Activated effector memory CD4-positive, alpha-beta T cell treated with Interleukin-2 at 50 U/mL for 16 hours (primary cell): Measurements from ENCODE around the gene SCGB1D1.

Source experiments
- DNase-seq: peaks from one replicate; pipeline ENCODE4 v3.0.0-alpha.2; 2020

SCGB1D1 gene

DNA sequence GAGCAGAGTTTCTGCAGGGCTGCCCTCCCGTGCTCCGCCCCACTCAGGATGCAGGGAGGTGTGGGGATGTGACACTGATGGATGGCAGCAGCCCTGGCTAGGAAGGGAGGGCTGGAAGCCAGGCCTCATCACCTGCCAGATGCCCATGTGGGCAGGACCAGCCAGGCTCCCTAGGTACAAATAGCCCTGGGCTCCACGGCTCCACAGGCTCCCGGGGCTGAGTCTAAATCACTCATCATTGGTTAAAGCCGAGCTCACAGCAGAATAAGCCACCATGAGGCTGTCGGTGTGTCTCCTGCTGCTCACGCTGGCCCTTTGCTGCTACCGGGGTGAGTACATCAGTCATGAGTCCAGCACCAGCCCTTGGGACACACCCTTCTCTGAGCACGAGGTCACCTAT lies at the start of gene SCGB1D1:
SCGB1D1 (plus strand) TSS at position 206 of the 400 bp plus-strand sequence; CDS start at position 275, 69 bp downstream.
- no peak for DNase-seq

DNA sequence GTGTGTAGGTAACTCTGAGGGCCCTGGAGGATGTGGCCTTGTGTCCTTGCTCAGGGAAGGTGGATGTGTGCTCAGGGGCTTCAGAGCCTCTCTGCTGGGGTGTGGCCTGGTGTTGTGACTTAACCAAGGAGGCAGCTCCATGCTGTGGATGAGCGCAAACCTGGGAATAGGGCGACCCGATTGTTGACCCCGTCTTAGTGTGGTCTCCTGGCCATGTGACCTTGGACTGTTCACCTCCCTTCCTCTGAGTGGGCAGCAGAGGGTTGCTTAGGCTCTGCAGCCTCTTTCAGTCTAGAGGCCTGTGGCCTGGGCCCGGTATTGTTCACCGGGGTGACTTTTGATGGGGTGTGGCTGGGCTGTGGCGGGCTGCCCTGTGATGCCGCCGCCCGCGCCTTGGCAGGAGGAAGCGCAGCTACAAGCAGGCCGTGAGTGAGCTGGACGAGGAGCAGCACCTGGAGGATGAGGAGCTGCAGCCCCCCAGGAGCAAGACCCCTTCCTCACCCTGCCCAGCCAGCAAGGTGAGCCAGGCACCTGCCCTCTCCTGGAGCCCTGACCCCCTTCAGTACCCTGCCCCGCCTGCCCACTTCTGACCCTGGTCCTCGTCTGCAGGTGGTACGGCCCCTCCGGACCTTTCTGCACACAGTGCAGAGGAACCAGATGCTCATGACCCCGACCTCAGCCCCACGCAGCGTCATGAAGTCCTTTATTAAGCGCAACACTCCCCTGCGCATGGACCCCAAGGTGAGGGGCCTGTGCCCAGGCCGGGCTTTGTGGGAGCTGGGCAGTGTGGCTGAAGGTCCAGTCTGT lies 49.5 kb upstream of the SCGB1D1 start:
- DNase-seq: no peak

DNA sequence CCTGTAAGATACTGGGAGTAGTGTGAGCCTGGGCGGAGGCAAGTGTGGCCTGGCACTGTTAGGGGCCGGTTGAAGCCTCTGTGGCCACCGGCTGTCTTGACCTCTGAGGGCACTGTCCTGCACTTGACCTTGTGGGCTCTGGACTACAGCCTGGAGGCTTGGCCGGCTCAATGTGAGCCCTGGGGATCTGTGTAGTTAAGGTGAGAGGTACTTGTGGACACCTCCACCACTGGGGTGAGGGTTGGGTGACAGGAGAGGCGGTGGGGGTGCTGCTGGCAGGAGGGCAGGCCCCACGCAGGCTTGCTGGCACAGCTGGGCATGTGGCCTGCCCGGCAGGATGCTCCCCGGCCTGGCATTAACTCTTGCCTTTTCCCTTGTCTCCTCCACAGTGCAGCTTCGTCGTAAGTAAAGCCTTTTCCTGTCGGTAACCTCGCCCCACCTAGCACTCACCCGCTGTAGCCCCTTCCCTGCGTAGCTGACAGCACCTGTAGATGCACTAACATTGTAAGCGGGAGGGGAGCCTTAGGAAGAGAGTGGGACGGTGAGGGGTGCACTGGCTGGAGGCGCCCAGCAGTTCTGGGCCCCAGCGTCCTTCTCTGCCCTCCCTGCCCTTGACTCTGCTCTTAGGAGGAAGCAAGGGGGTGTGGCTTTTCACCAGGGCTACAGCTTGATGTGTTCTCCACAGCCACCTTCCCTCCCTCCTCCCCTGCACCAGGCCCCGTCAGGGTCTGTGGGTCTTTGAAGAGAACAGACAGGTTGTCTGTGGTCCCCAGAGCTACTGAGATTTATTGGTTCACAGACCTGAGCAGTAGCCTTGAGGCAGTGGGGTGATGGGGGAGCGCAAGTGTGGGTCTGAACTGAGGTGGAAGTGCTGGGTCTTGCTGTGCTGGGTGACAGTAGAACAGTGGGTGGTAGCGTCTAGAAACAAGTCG lies 48.6 kb upstream of the SCGB1D1 start:
- DNase-seq: no peak

- no peak for DNase-seq
These were observed 48.0 kb upstream of the SCGB1D1 start for GRCh38 chr11:62142043-62142375.

DNA sequence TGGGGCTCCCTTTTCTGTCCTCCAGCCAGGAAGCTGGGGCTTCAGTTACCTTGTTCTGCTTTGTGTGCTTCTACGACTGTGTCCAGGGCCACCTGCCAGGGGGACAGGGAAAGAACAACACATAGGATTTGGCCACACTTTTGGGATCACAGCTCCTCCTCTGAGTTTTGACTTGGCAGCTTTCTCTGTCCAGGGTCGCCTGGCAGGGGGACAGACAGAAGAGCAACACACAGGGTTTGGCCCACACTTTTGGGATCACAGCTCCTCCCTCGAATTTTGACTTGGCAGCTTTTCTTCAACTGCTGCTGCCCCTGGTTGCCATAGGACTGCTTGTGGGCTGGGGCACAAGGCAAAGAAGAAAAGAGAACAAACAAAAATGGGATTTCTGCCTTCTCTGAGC lies 47.1 kb upstream of the SCGB1D1 start:
- no peak for DNase-seq

- no peak for DNase-seq
These were observed 46.3 kb upstream of the SCGB1D1 start for GRCh38 chr11:62143727-62144126.

DNA sequence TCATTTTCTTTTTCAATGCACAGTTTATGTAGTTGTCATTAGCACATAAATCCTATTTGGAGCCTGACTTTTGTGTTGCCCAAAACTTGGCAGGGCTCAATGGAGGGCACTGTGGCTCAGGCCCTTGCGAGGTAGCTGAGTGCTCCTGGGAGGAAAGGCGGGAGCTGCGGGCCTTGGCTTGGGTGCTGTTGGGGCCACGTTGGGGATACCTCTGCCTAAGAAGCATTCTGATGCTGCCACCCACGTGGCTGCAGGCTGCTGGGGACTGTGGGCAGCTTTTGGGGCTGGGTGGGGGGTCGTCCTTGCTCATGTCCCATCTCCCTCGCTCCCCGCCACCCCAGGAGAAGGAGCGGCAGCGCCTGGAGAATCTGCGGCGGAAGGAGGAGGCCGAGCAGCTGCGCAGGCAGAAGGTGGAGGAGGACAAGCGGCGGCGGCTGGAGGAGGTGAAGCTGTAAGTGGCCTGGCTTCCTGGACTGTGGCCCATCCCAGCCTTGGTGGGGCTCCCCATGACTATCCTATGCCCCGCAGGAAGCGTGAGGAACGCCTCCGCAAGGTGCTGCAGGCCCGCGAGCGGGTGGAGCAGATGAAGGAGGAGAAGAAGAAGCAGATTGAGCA lies 45.3 kb upstream of the SCGB1D1 start:
- no peak for DNase-seq

- DNase-seq: no peak
These were observed 44.6 kb upstream of the SCGB1D1 start for GRCh38 chr11:62145261-62145871.

GRCh38 chr11:62146476-62147200 lies 43.4 kb upstream of the SCGB1D1 start:
- DNase-seq: no peak

- DNase-seq: no peak
These were observed 42.5 kb upstream of the SCGB1D1 start for GRCh38 chr11:62147545-62147944.

GRCh38 chr11:62148271-62148980 lies 41.6 kb upstream of the SCGB1D1 start:
- DNase-seq: no peak

DNA sequence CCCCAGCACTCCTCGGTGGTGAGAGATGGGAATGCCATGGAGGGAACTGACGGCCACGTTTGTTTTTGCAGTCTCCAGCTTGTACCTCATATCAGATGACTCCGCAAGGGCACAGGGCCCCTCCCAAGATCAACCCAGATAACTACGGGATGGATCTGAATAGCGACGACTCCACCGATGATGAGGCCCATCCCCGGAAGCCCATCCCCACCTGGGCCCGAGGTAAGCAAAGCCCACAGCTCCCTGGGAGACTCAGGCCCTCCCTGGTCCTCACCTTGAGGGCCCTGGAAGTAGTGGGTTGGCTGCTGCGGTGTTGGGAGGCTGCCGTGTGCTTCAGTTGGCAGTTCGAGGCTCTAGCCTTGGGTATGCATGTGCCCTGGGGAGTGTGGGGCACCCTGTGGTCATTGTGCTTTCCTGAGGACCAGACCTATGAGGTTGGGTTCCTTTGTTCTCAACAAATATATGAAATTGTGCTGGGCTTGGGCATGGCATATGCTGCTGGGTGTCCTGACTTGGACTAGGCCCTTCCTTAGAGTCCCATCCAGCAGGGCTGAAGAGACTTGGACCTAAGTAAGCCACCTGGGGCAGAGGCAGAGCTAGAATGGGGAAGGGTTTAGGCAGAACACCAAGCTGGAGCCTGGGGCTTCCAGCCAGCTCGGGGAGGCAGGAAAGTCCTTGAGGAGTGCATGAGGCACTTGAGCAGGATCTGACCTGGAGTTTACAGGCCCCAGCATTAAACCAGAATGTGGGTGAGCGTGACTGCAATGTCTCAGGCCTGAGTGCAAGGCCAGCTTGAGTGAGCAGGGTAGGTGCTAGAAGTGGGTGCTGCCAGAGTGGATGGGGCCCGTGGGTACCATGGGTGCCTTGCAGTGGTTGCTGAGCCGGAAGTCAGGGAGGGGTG lies 39.8 kb upstream of the SCGB1D1 start:
- DNase-seq: no peak

DNA sequence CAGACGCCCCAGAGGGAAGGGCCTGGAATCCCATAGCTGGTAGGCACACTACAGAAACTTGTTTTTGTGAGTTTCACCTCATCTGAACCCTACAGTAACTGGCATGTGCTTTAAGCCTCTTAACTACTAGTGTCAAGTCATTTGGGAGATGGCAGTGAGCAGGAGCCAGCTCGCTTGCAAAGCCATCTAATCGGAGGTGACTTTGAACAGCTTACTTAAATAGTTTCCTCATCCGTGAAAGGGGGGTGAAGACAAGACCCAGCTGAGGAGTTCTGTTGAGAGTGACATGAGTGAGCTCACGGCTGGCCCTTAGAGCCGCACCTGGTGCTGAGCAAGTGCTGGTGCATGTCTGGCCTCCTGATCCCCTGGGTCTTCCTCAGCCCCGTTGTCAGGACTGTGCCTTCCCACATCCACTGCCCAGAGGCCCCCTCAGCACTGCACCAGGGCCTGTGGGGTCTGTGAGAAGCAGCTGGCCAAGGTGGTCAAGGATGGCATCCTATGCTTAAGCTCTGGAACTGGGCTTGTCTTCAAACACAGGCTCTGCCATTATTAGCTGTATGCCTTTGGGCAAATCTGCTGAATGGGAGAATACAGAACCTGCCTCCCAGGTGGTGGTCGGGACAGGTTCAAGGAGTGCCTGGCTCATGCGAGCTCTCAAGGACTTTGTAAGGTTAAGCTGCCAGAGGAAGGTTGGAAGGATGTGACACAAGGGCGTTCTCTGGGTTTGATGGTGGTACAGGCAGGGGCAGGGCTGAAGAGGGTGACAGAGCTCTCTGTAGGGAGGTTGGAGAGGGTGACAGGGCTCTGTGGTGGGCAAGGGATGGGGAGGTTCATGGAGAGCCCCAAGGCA lies 38.9 kb upstream of the SCGB1D1 start:
- DNase-seq: no peak

DNA sequence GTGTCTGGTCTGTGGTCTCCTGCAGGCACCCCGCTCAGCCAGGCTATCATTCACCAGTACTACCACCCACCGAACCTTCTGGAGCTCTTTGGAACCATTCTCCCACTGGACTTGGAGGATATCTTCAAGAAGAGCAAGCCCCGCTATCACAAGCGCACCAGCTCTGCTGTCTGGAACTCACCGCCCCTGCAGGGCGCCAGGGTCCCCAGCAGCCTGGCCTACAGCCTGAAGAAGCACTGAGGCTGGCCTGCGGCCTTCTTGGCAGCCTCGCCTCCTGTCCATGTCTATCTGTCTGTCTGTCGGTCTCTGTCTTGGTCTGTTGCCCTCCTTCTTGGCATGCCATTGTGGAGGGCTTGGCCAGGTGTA lies 38.3 kb upstream of the SCGB1D1 start:
- no peak for DNase-seq

GRCh38 chr11:62152245-62153086 lies 37.5 kb upstream of the SCGB1D1 start:
- no peak for DNase-seq

DNA sequence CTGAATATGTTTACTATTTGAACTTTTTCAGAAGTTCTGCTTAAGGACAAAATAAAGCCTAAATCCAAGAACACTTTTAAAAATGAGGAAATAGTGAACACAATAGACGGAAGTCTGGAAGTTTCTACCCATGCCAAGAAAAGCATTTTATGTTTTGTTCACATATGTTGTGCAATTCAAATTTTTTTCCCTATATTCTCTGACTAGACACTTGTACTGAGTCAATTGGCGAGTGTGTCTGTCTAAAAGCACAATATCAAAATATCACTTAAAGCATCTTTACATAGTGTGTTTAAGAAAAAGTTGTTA lies 37.0 kb upstream of the SCGB1D1 start:
- no peak for DNase-seq

- DNase-seq: no peak
These were observed 36.4 kb upstream of the SCGB1D1 start for GRCh38 chr11:62153617-62154016.

DNA sequence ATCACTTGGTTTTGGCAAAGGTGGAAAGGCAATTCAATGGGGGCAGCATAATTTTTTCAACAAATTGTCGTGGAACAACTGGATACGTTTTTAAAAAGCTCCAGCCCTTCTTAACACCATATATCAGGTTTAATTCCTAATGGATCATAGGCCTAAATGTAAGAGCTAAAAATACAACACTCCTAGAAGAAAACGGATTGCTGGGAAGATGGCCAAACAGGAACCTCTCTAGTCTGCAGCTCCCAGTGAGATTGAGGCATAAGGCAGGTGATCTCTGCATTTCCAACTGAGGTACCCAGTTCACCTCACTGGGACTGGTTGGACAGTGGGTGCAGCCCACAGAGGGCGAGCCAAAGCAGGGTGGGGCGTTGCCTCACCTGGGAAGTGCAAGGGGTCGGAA lies 32.4 kb upstream of the SCGB1D1 start:
- no peak for DNase-seq

- DNase-seq: no peak
These were observed 23.6 kb upstream of the SCGB1D1 start for GRCh38 chr11:62166371-62166770.
